GM13976 (cell line): Measurements from ENCODE around the gene ARRDC1.
A peak's percentile ranks its signal among the peaks of the same experiment; 100 is the strongest.

Experiments used
- DNase-seq: peaks from one replicate; pipeline ENCODE4 v3.0.0; 2012; ENCODE audit warnings: low spot score
- in situ Hi-C: fragments of 300-500 bp; cut with MboI; formaldehyde crosslinking; loops from one replicate; pipeline ENCODE4 v1.12.0; 2022; ENCODE audit warnings: low sequenced_read_pairs, mixed read lengths, inconsistent platforms; ENCODE audit not compliant: unreplicated experiment
- TF ChIP-seq, protein P1 (sequence below): IDR thresholded peaks from 2 replicates; pipeline ENCODE4 v1.5.1; 2012; ENCODE audit warnings: borderline replicate concordance, mild to moderate bottlenecking; ENCODE audit not compliant: insufficient read depth; ENCODE audit errors: extremely low read depth, missing control alignments, control extremely low read depth

The ARRDC1 gene

DNA sequence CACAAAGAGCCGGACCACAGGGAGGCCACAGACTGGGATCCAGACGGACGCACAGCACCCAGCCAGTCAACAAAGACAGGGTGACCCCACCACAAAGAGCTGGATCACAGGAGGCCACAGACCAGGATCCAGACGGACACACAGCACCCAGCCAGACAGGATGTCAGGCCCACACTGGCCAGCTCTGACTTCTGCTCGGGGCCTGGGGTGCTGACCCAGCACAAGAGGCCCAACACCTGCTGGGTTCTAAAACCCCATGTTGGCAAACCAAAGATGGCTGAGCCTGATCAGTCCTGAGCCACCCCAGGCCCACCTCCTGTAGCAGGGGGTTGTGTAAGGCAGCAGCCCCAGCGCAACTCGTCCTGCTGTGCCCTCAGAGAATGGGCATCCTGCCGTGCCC lies 21.5 kb upstream of the ARRDC1 start:
- TF ChIP-seq, protein P1, sequence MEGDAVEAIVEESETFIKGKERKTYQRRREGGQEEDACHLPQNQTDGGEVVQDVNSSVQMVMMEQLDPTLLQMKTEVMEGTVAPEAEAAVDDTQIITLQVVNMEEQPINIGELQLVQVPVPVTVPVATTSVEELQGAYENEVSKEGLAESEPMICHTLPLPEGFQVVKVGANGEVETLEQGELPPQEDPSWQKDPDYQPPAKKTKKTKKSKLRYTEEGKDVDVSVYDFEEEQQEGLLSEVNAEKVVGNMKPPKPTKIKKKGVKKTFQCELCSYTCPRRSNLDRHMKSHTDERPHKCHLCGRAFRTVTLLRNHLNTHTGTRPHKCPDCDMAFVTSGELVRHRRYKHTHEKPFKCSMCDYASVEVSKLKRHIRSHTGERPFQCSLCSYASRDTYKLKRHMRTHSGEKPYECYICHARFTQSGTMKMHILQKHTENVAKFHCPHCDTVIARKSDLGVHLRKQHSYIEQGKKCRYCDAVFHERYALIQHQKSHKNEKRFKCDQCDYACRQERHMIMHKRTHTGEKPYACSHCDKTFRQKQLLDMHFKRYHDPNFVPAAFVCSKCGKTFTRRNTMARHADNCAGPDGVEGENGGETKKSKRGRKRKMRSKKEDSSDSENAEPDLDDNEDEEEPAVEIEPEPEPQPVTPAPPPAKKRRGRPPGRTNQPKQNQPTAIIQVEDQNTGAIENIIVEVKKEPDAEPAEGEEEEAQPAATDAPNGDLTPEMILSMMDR: no peak

DNA sequence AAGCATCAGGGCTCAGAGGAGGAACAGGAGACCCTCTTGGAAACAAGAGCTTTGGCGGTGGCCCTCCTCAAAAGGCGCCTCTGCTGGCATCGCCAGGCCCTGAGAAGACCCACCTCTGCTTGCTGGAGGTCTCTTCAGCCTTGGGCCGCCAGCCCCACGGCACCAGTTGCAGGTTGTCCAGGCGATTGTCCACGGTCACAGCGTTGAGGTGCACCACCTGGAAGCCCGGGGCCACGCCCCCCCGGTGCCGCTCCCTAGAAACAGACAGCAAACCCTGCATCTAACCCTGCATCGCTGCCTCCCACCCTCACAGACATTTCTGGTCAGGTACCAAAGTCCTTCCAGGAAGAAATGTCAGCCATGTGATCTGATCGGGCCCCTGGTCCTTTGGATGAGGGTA lies 18.6 kb upstream of the ARRDC1 start:
- no peak for DNase-seq
- in situ Hi-C loops: no loop called here
- TF ChIP-seq, protein P1: no peak

More for the DNA sequence above, 21.5 kb upstream of the ARRDC1 start:
- no peak for DNase-seq
- in situ Hi-C loops: no loop called here

DNA sequence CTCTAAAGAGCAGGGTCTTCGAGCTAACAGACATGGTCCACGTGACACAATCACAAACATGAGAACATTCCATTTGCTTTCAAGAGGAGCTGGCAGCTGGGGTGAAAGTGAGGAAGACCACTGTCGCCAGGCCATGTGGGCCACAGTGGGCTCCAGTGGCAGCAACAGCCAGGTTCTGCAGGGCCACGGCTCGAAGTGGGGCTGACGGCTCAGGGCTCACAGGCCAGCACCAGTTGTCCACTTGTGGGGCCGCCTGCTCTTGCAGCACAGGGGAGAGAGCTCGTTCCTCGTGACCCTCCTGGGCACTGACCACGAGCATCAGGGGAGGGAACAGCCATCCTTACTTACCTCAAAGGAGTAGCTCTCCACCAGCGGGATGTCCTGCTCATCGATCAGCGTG lies 17.2 kb upstream of the ARRDC1 start:
- TF ChIP-seq, protein P1: no peak
- in situ Hi-C loops: no loop called here
- no peak for DNase-seq

DNA sequence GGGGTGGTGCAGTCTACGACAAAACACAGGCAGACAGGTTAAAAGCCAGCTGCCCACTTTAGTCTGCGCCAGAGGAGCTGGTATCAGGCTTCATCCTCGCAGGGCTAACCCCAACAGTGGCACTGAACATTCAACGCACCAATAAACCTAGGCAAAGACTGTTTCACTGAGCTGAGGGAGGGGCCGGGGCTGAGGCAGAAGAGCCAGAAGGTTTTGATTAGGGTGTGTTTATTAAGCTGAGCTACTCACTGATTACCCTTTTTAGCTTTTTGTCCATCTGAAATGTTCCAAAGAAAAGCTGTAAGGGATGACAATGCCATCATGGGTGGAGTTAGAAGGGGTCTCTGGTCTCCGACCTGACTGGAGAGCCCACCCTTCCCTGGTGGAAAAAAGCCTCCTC lies 16.6 kb upstream of the ARRDC1 start:
- DNase-seq: no peak
- TF ChIP-seq, protein P1: no peak
- in situ Hi-C loops: no loop called here

DNA sequence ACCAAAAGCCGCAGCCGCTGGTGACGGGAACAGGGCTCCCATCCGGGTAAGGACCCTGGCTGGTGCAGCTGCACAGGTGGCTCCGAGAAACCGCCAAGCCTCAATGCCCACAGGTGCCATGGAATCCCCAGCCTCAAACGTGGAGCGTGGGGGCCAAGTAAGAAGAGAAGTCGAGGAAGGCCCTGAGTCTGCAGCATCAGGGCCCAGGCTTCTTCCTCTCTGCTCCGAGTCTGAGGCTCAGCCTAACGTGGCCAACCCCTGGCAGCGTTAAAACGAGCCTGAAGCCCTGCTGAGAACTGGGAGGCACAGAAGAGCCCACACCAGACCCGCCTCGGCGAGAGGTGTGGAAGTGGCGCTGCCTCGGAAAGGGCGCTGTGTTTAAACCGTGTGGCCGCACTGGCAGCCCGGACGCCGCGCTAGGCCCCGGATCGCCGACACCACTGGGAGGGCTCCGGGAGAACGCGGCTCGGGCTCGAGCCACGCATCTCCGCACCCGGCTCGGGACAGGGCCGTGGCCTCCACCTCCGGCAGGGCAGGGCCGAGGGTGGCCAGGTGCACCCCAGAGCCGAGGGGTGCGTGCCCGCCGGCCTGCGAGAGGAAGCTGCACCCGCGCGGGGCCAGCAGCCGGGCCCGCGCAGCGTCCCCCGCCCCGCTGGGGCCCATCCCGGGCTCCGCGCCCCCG lies 15.9 kb upstream of the ARRDC1 start:
- TF ChIP-seq, protein P1: no peak
- in situ Hi-C loops: no loop called here
- DNase-seq: peak; percentile 45

DNA sequence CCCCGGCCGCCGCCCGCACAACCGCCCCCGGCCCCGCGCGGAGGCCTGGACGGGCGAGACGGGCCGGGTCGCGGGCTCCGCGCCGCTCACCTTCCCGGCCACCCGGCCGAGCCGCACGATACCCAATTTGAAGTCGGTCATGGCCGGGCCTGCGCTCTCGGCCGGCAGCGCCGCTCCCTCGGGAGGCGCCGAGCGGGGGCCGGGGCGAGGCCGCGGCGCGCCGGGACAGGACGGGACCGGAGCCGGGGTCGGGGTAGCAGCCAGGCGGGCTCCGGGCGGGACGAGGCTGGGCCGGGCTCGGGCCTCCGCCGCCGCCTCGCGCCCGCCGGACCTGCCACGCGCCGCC lies 15.4 kb upstream of the ARRDC1 start:
- DNase-seq: no peak
- TF ChIP-seq, protein P1: no peak
- in situ Hi-C loops: no loop called here
